OCI-LY7 (cell line): ENCODE measurements around the gene ATP6V0E1. TPM values are rescaled to one million over a fixed set of nuclear protein-coding genes. Genes with fewer than 3 reads are reported as not detected.

Experiments
- BruUV-seq: library from RNA; stranded (reverse); fragments of 400-500 nt; replicated peaks from 2 replicates; lab custom pipeline; 2021; lab: Mats Ljungman, UMichigan
- CTCF ChIA-PET: fragments of 300-600 bp; sonication (Branson Sonifier 250); formaldehyde crosslinking; loops from one replicate; lab custom pipeline; 2022; ENCODE audit warnings: antibody characterized with exemption; ENCODE audit not compliant: unreplicated experiment; lab: Charles Lee
- POLR2A ChIA-PET: fragments of 300-600 bp; sonication (Branson Sonifier 250); formaldehyde crosslinking; loops from one replicate; lab custom pipeline; 2022; ENCODE audit warnings: antibody characterized with exemption; lab: Charles Lee
- DNase-seq: peaks from one replicate; pipeline ENCODE4 v3.0.0-alpha.2; 2015; ENCODE audit warnings: low spot score
- H2AFZ ChIP-seq: fragments of 200-600 bp; sonication (generic), shearing (Covaris generic); 2 replicates; pipeline ENCODE4 v1.6.1; 2014; ENCODE audit warnings: mild to moderate bottlenecking, antibody characterized with exemption, low read length, moderate library complexity
- H3K27ac ChIP-seq: fragments of 200-600 bp; sonication (generic); 2 replicates; pipeline ENCODE4 v1.5.1; 2014; ENCODE audit warnings: mixed run types, low read depth, mild to moderate bottlenecking, moderate library complexity, low read length, inconsistent platforms; ENCODE audit not compliant: poor library complexity, severe bottlenecking
- H3K36me3 ChIP-seq: fragments of 200-600 bp; sonication (generic); 2 replicates; pipeline ENCODE4 v1.6.1; 2014; ENCODE audit warnings: mild to moderate bottlenecking, antibody characterized with exemption, low read length, moderate library complexity, mixed read lengths; ENCODE audit not compliant: insufficient read depth
- H3K4me1 ChIP-seq: fragments of 200-600 bp; sonication (generic); 2 replicates; pipeline ENCODE4 v1.5.1; 2014; ENCODE audit warnings: mild to moderate bottlenecking, low read length; ENCODE audit not compliant: insufficient read depth, poor library complexity, severe bottlenecking
- H3K4me2 ChIP-seq: fragments of 200-600 bp; sonication (generic); 2 replicates; pipeline ENCODE4 v1.6.1; 2014; ENCODE audit warnings: mild to moderate bottlenecking, low read length
- H3K4me3 ChIP-seq: fragments of 200-600 bp; sonication (generic); 2 replicates; pipeline ENCODE4 v1.5.1; 2014; ENCODE audit warnings: mild to moderate bottlenecking, low read depth, low read length; ENCODE audit not compliant: poor library complexity, severe bottlenecking
- H3K79me2 ChIP-seq: fragments of 200-600 bp; sonication (generic); 2 replicates; pipeline ENCODE4 v1.6.1; 2016; ENCODE audit warnings: low read depth, mild to moderate bottlenecking, low read length, moderate library complexity, mixed read lengths; ENCODE audit not compliant: insufficient read depth
- H3K9me2 ChIP-seq: fragments of 200-600 bp; sonication (generic); 2 replicates; pipeline ENCODE4 v1.6.1; 2016; ENCODE audit warnings: mild to moderate bottlenecking, low read length, mixed read lengths; ENCODE audit not compliant: insufficient read depth
- H3K9me3 ChIP-seq: fragments of 200-600 bp; sonication (generic); 2 replicates; pipeline ENCODE4 v1.6.1; 2014; ENCODE audit warnings: mild to moderate bottlenecking, mixed run types, low read length, mixed read lengths
- H4K20me1 ChIP-seq: fragments of 200-600 bp; sonication (generic); 2 replicates; pipeline ENCODE4 v1.6.1; 2014; ENCODE audit warnings: mild to moderate bottlenecking, antibody characterized with exemption, low read length, moderate library complexity, mixed read lengths; ENCODE audit not compliant: insufficient read depth
- CTCF ChIP-seq: fragments of 200-600 bp; sonication (generic); conservative IDR thresholded peaks from 2 replicates; pipeline ENCODE4 v1.5.1; 2014; ENCODE audit warnings: mild to moderate bottlenecking, antibody characterized with exemption, low read length, moderate library complexity, mixed read lengths
- EZH2phosphoT487 ChIP-seq: fragments of 200-600 bp; sonication (generic); IDR thresholded peaks from 2 replicates; pipeline ENCODE4 v1.6.1; 2018; ENCODE audit warnings: low read depth, borderline replicate concordance, mild to moderate bottlenecking, mixed run types, antibody characterized with exemption, low read length, moderate library complexity, mixed read lengths
- intact Hi-C: fragments of 100-400 bp; cut with micrococcal nuclease; formaldehyde crosslinking; loops from one replicate; pipeline ENCODE4 v1.10.0; 2022; ENCODE audit not compliant: unreplicated experiment
- total RNA-seq, 2 experiments: library from RNA; depleted of rRNA in 1 of 2; stranded (reverse); fragments of >200 nt in 1 of 2; shearing (Covaris generic) in 1 of 2; gene quantifications; 2 replicates each; pipeline ENCODE4 v1.2.3, GENCODE V29; 2014 to 2022

The ATP6V0E1 gene
- total RNA-seq, 2 experiments from 2014 or later: 39.9 to 59.4 TPM

- no peak for DNase-seq
- no peaks in the 10 kb centered on the region for H3K9me3 ChIP-seq
- intact Hi-C loops: no loop called here
- TF ChIP-seq EZH2phosphoT487: no peak
- TF ChIP-seq CTCF: no peak
- no peak overlapping the region for H3K4me2 ChIP-seq
- H4K20me1 ChIP-seq: no peaks in the 10 kb centered on the region
- no peak overlapping the region for H3K27ac ChIP-seq
- H2AFZ ChIP-seq: no peak overlapping the region
- CTCF ChIA-PET: no interaction called here
- H3K79me2 ChIP-seq: no peaks in the 10 kb centered on the region
- H3K4me3 ChIP-seq: no peak overlapping the region
- POLR2A ChIA-PET: interaction anchor here (0.6 kb wide), 1 partner anchor 283 kb away, joined by 3 read pairs; no protein-coding TSS in a partner anchor
- no peaks in the 10 kb centered on the region for H3K9me2 ChIP-seq
- BruUV-seq: no TSS peak
- H3K36me3 ChIP-seq: peaks cover under 1% of the 10 kb centered on the region; the same call in 1 of the 2 replicates
- H3K4me1 ChIP-seq: peaks cover 4% of the 10 kb centered on the region
These were observed 8.3 kb upstream of the ATP6V0E1 start for GRCh38 chr5:172975289-172975688.

GRCh38 chr5:172979778-172980177, 3.8 kb upstream of the ATP6V0E1 start:
- no TSS peak for BruUV-seq
- no peak overlapping the region for H3K4me2 ChIP-seq
- no peak for DNase-seq
- H3K9me3 ChIP-seq: no peaks in the 10 kb centered on the region
- TF ChIP-seq EZH2phosphoT487: no peak
- TF ChIP-seq CTCF: no peak
- no peaks in the 10 kb centered on the region for H3K9me2 ChIP-seq
- H3K4me3 ChIP-seq: no peak overlapping the region
- H3K4me1 ChIP-seq: peaks cover 4% of the 10 kb centered on the region
- CTCF ChIA-PET: no interaction called here
- H2AFZ ChIP-seq: no peak overlapping the region
- H3K36me3 ChIP-seq: no peaks in the 10 kb centered on the region
- intact Hi-C loops: loop anchor here (2.0 to 5.0 kb wide), 2 partner anchors 303 to 353 kb away; no protein-coding TSS in a partner anchor
- H3K27ac ChIP-seq: no peak overlapping the region
- H3K79me2 ChIP-seq: peaks cover 12% of the 10 kb centered on the region; the same call in 1 of the 2 replicates
- H4K20me1 ChIP-seq: no peaks in the 10 kb centered on the region
- POLR2A ChIA-PET: interaction anchor here (0.5 kb wide), 1 partner anchor 79 kb away, joined by 3 read pairs; no protein-coding TSS in a partner anchor

- Histone ChIP-seq H3K9me3 (no peaks in the 10 kb centered on the region), H4K20me1 (peaks cover 5% of the 10 kb centered on the region; the same call in 1 of the 2 replicates), H3K4me1 (peaks cover 15% of the 10 kb centered on the region), H3K4me2 (no peak overlapping the region), H3K79me2 (peaks cover 33% of the 10 kb centered on the region), H3K4me3 (no peak overlapping the region), H3K9me2 (no peaks in the 10 kb centered on the region), H3K27ac (no peak overlapping the region), H3K36me3 (peaks cover 17% of the 10 kb centered on the region), H2AFZ (no peak overlapping the region)
- TF ChIP-seq EZH2phosphoT487 (no peak), CTCF (no peak)
- ChIA-PET POLR2A (interaction anchor here (0.6 kb wide), 1 partner anchor 870 kb away, joined by 4 read pairs; no protein-coding TSS in a partner anchor), CTCF (no interaction called here)
- intact Hi-C loops: loop anchor here (5.0 kb wide), 1 partner anchor 300 kb away; no protein-coding TSS in a partner anchor
- no peak for DNase-seq
- no TSS peak for BruUV-seq
These were observed 1.6 kb upstream of the ATP6V0E1 start for GRCh38 chr5:172981931-172982330.
